Inflammatory macrophage treated with lipopolysaccharide for 4 hours (primary cell): ENCODE data around the gene BCKDHB.
"Not testable (repeated sequence)": the region's sequence is repeated elsewhere in the genome, so short reads cannot be mapped to it uniquely, and the experiment has no call there.

ENCODE experiments used
- DNase-seq: peaks from one replicate; pipeline ENCODE4 v3.0.0-alpha.2; 2020

Gene BCKDHB

GRCh38 chr6:80211286-80211685 is 104.8 kb downstream of the BCKDHB start:
- DNase-seq: no peak

DNA sequence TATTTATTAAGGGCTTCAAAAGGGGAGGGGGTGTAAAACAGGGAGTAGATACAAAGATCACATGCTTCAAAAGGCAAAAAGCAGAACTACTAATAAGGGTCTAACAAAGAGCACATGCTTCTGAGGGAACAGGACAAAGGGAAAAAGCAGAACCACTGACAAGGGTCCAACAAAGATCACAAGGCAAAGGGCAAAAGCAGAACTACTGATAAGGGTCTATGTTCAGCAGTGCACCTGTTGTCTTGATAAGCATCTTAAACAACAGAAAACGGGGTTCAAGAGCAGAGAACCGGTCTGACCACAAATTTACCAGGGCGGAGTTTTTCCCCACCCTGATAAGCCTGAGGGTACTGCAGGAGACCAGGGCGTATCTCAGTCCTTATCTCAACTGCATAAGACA is 105.4 kb downstream of the BCKDHB start:
- DNase-seq: not testable (repeated sequence)

GRCh38 chr6:80214436-80215022 is 108.1 kb downstream of the BCKDHB start:
- peak; percentile 42 for DNase-seq

DNA sequence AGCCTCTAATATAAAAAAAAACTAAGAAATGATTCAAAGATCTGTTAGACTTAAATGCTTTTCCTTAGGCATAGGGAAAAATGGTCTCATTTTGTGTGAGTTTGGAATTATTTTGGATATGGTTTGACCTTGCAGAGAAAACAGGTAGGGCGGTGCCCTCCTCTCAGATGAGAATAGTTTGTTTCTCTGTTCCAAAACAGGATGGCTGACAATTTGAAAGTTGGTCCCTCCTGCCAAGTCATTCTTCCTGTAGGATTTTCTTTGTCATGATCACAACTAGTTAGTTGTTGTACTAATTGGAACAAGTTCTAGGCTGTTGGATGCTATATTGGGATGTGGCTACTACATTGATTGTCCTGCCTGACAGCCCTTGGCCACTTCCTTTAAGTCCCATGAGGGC is 108.6 kb downstream of the BCKDHB start:
- no peak for DNase-seq

DNA sequence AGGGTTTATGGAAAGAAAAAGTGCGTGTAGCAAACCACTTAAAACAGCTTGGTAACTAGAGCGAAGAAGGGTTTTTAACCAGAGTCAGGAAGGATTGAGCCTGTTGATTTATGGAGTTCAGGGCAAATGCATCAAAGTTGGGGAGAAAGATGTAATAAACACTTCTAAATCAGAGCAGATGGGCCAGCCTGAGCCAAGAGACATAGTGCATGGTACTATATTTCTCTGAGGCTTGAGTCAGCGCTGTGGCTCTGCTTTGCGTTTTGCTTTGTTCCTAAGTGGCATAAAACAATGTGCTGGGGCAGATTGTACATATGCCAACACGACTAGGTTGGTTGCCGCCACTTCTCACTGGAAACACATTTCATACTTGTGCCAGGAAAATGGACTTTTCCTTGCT is 111.3 kb downstream of the BCKDHB start:
- DNase-seq: no peak

DNA sequence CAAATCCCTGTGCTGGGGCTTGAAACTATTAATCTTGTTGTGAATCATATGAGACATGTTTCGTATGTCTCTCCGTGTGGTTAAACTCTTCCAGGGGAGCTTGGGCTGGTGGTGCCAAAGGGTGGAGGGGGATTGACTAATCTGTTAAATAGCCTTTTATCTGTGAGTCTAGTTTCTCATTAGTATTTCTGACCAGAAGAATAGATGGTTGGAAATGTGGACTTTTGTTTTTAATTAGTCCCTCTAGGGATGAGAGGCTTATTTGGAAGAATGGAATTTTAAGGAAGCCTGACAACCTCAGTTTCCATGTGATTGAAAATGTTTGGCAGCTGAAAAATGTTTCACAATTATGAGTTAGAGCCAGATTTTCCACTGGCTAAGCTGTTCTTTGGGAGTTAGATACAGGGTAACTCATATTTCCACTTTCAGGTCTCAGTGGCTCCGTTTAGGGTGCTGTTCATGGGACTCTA is 117.3 kb downstream of the BCKDHB start:
- no peak for DNase-seq

DNA sequence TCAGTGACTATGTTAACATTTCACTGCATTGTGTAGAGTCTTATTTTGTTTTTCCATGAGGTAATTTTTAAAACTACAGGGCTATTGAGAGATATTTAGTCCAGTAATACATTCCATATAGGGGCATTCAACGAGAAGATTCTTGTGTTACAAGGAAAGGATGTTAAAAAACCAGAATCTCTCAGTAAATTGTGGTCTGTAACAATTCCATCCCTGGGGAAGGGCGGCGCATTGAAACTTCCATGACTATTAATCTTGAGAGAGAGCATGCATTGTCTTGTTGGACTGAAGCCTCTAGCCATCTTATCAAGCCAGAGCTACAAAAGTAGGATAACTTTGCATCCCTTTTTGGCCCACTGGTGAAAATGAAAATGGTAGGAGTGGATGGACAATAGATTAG is 119.7 kb downstream of the BCKDHB start:
- no peak for DNase-seq

GRCh38 chr6:80226699-80227098 is 120.2 kb downstream of the BCKDHB start:
- DNase-seq: no peak

- DNase-seq: no peak
Observed at GRCh38 chr6:80227545-80228105, 121.2 kb downstream of the BCKDHB start.

GRCh38 chr6:80233262-80233661 is 126.8 kb downstream of the BCKDHB start:
- DNase-seq: no peak

GRCh38 chr6:80233958-80234357 is 127.5 kb downstream of the BCKDHB start:
- DNase-seq: no peak

GRCh38 chr6:80234401-80234800 is 127.9 kb downstream of the BCKDHB start:
- DNase-seq: no peak

- DNase-seq: no peak
Observed at GRCh38 chr6:80234908-80235307, 128.4 kb downstream of the BCKDHB start.

DNA sequence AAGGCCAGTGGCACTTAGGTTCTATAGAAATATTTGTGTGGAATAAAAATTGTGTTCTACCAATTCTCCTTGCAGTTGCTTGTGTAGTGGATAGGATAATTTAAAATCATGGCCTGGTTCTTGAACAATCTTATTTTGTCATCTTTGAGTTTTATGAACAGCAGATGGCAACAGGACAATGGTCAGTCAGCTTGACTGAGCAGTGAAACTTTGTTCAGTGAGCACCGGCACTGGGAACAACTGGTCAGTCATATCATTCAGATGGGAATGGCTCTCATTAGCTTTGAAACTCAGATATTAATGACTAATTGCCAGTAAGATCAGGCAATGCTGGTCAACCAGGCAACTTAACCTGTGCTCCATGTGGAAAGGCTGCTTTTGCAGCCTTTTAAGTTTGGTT is 129.2 kb downstream of the BCKDHB start:
- DNase-seq: no peak

- DNase-seq: not testable (repeated sequence)
Observed at GRCh38 chr6:80238754-80239153, 132.3 kb downstream of the BCKDHB start.

DNA sequence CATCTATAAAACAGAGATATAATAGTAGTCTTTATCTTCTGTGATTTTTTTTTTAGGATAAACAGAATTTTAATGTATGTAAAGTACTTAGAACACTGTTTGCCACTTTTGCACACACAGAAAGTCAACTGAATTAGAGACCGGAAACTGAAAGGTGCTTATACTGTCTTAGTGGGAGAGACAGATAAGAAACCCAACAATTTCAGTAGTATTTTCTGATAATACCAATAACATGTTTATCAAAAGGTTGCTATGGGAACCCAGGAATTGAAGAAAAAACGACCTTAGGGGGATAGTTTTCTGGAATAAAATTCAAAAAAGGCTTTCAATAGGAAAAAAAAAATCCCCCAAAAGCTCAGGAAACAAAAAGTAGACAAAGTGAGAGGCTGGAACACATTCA is 138.6 kb downstream of the BCKDHB start:
- DNase-seq: no peak

DNA sequence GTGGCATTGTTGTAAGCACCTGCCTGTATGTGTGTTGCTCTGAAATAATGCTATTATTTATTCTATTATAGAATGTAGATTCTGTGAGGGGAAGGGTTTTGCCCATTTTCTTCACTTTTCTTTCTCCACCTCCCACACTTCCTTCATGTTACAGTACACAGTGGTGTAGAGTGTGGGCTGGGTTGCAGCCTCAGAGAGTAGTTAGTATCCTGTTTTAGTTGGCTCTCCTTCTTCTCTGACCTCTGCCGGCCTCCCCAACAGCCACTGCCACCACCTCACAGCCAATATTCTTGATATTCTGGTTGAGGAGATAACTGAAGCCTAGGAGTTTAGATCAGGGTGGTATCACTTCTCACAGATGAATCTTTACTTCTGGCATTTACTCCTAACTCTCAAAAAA is 143.4 kb downstream of the BCKDHB start:
- DNase-seq: peak; percentile 29

- DNase-seq: peak; percentile 25
Observed at GRCh38 chr6:80250391-80250997, 144.0 kb downstream of the BCKDHB start.

DNA sequence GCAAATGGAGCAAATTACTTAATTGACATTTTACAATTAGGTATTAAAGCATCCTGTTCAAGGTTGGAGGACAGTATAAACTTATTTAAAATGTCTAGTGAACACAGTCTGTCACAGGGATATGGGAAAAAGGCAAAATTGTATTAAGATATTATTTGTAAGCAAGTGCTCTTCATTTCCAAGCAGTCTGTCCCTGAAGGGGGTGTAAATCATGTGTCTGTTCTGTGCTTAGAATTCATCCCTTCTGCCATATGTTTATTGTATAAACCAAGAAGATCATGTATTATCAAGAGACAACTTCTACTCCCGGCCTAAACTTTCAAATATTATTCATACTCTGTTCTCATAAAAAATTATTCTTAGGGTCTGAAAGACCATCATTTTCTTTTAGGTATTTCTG is 144.8 kb downstream of the BCKDHB start:
- no peak for DNase-seq

DNA sequence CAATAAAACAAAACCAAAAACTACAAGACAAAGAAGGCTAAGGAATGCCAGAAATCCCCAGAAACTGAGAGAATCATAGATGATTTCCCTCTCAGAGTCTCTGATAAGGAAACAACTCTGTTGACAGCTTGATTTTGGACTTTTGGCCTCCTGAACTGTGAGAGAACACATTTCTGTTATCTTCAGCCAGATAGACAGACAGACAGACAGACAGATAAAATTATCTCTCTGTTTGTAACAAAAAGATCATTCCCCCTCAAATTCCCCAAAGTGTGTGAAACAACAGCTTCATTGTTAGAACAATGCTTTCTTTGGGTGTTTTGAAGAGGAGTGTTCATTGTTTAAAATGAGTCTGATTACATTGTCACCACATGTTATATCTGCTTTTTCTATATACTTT is 148.2 kb downstream of the BCKDHB start:
- no peak for DNase-seq

GRCh38 chr6:80256691-80257090 is 150.2 kb downstream of the BCKDHB start:
- DNase-seq: no peak

GRCh38 chr6:80259118-80259517 is 152.6 kb downstream of the BCKDHB start:
- DNase-seq: no peak

DNA sequence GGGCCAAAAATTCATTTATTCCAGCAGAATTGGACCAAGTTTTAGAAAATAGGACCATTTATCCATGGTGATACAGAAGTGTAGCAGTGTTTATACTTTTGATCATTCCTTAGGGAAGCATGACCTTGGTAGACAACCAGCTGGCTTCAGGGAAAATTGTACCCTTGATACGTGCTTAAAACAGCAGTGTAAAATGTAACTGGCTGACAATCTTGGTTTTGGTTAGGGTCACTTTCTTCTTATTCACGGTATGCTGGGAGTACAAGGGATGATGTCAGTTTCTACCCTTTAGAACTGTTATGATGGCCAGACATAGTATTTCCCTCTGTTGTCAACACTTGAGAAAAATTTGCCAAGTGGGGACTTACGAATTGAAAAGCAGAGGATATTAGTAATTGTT is 157.1 kb downstream of the BCKDHB start:
- no peak for DNase-seq

- no peak for DNase-seq
Observed at GRCh38 chr6:80268865-80269730, 162.6 kb downstream of the BCKDHB start.
